HT-29 (cell line): Measurements from ENCODE around the gene PPP5C. TPM values are rescaled to one million over a fixed set of nuclear protein-coding genes. Genes with fewer than 3 reads are reported as not detected.
"Not testable (repeated sequence)": the region's sequence is repeated elsewhere in the genome, so short reads cannot be mapped to it uniquely, and the experiment has no call there.

ENCODE experiments used
- DNase-seq: peaks from one replicate; pipeline ENCODE4 v3.0.0-alpha.2; 2015; ENCODE audit warnings: low spot score
- total RNA-seq: library from RNA; depleted of rRNA; stranded (reverse); fragments of >200 nt; shearing (Covaris generic); gene quantifications from 2 replicates; pipeline ENCODE4 v1.2.3, GENCODE V29; 2014; rRNA removed

The PPP5C gene
- 221 and 224 TPM in 2 replicates for total RNA-seq

- peak; percentile 98 for DNase-seq
These were observed at the start of gene PPP5C for GRCh38 chr19:46346821-46347571. Gene PPP5C, plus strand, starts transcription at chr19:46347087. Its CDS starts 10 bp downstream, at chr19:46347097.

- no peak for DNase-seq
These were observed 49.0 kb upstream of the PPP5C start for GRCh38 chr19:46297700-46298478.

GRCh38 chr19:46298479-46299003, 48.3 kb upstream of the PPP5C start:
- no peak for DNase-seq

DNA sequence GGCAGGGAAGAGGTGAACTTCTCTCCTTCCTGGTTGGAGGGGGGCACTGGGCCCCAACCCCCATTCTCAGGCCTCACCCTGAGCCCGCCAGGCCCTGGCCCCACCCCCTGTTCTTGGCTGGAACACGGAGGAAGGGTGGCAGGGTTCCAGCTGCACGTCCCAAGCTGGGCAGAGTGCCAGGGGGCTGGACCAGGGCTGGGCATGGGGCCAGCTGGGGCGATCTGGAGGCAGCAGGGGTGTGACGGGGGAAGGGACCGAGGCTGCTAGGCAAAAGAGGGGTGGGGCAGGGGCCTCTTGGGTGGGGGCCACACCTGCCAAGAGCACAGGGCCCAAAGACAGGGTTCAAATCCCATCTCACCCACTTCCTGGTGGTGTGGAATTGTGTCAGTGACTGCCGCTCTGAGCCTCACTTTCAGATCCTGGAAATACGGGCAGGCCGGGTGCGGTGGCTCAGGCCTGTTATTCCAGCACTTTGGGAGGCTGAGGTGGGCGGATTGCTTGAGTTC, 47.8 kb upstream of the PPP5C start:
- peak; percentile 99 for DNase-seq

GRCh38 chr19:46299695-46300094, 47.2 kb upstream of the PPP5C start:
- DNase-seq, result no peak

GRCh38 chr19:46303322-46303690, 43.6 kb upstream of the PPP5C start:
- no peak for DNase-seq

DNA sequence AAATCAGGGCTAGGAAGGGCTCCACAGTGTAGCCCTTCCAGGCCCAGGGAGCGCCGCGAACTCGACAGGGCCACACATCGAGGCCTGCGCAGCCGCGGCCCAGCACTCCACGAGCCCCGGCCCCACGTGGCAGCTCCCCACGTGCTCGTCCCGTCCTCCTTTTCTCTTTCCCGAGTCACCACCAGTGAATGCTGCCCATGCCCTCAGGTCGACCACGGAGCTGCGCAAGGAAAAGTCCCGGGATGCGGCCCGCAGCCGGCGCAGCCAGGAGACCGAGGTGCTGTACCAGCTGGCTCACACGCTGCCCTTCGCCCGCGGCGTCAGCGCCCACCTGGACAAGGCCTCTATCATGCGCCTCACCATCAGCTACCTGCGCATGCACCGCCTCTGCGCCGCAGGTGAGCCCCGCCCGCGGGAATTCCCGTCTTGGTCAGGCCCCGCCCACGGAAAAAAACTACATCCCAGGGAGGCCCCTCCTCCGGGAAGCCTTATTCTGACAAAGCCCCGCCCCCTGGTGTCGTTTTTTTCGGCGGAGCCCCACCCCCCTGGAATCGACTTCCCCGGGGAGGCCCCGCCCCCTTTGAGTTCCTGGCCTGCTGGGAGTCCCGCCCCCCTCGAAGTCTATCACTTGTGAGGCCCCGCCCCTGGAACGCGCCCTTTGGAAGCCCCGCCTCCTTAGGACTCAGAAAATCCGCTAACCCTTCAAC, 43.0 kb upstream of the PPP5C start:
- DNase-seq, result no peak

- DNase-seq, result no peak
These were observed 40.4 kb upstream of the PPP5C start for GRCh38 chr19:46306501-46306900.

DNA sequence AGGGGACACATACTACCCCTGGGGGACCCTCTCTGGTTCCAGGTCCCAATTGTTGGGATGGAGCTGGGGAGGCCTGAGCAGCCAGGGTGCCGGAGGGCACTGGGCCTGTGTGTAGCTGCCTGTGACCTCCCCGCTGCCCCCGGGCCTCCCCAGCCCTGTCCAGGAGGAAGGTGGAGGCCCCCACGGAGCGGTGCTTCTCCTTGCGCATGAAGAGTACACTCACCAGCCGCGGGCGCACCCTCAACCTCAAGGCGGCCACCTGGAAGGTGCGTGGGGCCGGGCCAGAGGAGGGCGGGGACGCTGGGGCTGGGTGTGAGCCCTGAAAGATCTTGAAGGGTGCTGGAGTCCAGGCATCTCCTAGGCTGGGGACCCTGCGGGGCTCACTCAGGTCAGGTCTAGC, 38.4 kb upstream of the PPP5C start:
- DNase-seq, result no peak

DNA sequence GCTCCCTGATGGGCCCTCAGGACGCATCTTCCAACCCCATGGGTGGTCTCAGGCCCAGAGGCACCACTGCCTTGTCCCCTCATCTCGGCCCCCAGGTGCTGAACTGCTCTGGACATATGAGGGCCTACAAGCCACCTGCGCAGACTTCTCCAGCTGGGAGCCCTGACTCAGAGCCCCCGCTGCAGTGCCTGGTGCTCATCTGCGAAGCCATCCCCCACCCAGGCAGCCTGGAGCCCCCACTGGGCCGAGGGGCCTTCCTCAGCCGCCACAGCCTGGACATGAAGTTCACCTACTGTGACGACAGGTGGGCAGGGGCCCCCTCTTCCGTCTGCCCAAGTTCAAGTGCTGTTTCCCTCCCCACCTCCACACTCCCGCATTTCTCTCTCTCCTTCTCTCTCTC, 37.8 kb upstream of the PPP5C start:
- DNase-seq, result no peak

GRCh38 chr19:46311444-46311843, 35.4 kb upstream of the PPP5C start:
- no peak for DNase-seq

DNA sequence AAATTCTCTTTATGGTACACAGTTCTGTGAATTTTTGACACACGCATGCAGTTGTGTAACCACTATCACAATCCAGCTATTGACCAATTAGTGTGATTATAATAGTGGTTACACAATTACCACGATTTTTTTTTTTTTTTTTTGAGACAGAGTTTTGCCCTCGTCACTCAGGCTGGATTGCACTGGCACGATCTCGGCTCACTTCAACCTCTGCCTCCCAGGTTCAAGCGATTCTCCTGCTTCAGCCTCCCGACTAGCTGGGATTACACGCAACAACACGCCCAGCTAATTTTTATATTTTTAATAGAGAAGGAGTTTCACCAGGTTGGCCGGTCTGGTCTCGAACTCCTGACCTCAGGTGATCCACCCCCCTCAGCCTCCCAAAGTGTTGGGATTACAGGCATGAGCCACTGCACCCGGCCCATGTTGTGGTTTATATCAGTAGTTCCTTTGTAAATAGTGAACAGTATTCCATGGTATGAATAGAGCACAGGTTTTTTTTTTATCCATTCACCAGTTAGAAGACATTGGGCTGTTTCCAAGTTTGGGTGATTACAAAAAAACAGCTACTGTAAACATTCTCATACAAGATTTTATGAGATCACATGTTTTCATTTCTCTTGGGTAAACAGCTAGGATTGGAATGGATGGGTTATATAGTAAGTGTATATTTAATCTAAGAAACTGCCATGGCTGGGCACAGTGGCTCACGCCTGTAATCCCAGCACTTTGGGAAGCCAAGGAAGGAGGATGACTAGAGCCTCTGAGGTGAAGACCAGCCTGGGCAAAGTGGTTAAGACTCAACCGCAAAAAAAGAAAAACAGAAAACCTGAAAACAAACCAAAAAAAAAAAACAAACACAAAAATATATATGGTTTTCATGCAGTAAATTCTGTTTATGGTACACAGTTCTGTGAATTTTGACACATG, 33.1 kb upstream of the PPP5C start:
- DNase-seq, result not testable (repeated sequence)

DNA sequence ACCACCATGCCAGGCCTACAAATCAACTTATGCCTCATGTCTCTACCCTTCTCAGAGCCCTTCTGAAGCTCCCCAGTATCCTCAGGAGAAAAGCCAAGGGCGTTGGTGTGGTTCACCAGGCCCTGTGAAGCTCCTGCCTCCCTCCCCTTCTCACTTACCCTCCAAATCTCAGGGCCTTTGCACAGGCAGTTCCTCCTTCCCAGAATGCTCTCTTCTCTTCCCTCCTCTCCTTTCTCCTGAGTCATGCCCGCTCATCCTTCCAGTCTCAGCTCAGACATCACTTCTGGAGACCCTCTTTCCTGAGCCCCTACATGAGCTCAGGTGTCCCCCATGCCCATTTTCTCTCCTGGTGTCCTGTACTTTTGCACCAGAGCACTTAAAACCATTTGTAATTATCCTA, 29.5 kb upstream of the PPP5C start:
- DNase-seq, result no peak

DNA sequence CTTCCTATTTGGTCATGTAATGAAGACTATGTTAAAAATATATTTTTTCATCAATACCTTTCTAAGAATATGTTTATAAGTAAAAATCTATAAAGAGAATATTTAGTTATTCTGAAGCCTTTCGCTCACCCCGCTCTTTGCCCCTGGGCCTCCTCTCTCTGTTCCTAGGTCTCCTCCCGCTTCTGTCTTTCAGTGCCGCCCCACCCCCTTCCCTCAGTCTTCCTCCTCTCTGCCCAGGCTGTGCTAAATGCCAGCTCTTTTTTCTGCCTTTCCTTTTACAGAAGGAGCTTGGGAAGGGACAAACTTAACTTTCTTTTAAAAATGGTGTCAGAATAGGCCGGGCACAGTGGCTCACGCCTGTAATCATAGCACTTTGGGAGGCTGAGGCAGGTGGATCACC, 27.3 kb upstream of the PPP5C start:
- DNase-seq, result no peak

- no peak for DNase-seq
These were observed 26.3 kb upstream of the PPP5C start for GRCh38 chr19:46320559-46320958.

DNA sequence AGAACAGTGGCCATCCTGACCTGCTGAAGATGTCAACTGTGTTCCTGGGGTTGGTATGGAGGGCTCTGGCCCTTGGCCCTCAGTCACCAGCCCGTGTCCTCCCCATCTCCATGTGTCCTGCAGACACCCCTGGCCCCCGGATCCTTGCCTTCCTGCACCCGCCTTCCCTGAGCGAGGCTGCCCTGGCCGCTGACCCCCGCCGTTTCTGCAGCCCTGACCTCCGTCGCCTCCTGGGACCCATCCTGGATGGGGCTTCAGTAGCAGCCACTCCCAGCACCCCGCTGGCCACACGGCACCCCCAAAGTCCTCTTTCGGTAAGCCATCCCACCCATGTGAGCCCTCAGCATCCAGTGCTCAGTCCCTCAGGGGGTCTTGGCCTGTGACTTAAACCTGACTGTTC, 25.2 kb upstream of the PPP5C start:
- no peak for DNase-seq

- DNase-seq, result not testable (repeated sequence)
These were observed 23.7 kb upstream of the PPP5C start for GRCh38 chr19:46323227-46323626.

GRCh38 chr19:46324277-46324676, 22.6 kb upstream of the PPP5C start:
- no peak for DNase-seq

DNA sequence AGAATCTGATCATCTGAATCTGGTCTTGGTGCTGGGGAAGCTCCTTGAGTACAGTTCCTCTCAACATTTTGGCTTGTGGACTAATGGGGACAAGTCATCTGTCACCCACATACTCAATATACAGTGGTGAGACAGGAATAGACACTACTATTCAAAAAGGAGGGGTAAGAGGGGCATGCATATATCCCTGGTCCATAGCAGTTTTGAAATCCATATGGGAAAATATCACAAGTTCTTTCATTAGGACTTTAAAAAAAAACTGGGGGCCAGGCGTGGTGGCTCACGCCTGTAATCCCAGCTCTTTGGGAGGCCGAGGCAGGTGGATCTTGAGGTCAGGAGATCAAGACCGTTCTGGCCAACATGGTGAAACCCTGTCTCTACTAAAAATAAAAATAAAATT, 20.3 kb upstream of the PPP5C start:
- DNase-seq, result no peak

- no peak for DNase-seq
These were observed 18.8 kb upstream of the PPP5C start for GRCh38 chr19:46328079-46328478.
